Type B pancreatic cell (in vitro differentiated cells): ENCODE data around the gene PRKCE. TPM values are rescaled to one million over a fixed set of nuclear protein-coding genes. Genes with fewer than 3 reads are reported as not detected.

Experiments used
- DNase-seq: peaks from one replicate; pipeline ENCODE4 v3.0.0; 2021; ENCODE audit warnings: mixed read lengths; ENCODE audit not compliant: unreplicated experiment; ENCODE audit errors: extremely low spot score
- H3K27ac Mint-ChIP-seq: 2 replicates; pipeline ENCODE4 v1.8.0; 2021; ENCODE audit warnings: mild to moderate bottlenecking, mixed read lengths
- H3K27me3 Mint-ChIP-seq: 2 replicates; pipeline ENCODE4 v1.8.0; 2021; ENCODE audit warnings: mixed read lengths
- H3K36me3 Mint-ChIP-seq: 2 replicates; pipeline ENCODE4 v1.8.0; 2021; ENCODE audit warnings: mixed read lengths
- H3K4me1 Mint-ChIP-seq: one replicate; pipeline ENCODE4 v1.8.0; 2021; ENCODE audit warnings: mixed read lengths; ENCODE audit not compliant: unreplicated experiment
- H3K4me3 Mint-ChIP-seq: 2 replicates; pipeline ENCODE4 v1.8.0; 2021; ENCODE audit warnings: mild to moderate bottlenecking, mixed read lengths
- H3K9me3 Mint-ChIP-seq: 2 replicates; pipeline ENCODE4 v1.8.0; 2021; ENCODE audit warnings: mixed read lengths
- CTCF ChIP-seq: fragments of 200-600 bp; sonication (generic); conservative IDR thresholded peaks from 2 replicates; pipeline ENCODE4 v1.5.0; 2021; ENCODE audit warnings: antibody characterized with exemption, mild to moderate bottlenecking
- total RNA-seq: library from RNA; stranded (reverse); gene quantifications from 2 replicates; pipeline ENCODE4 v1.2.1, GENCODE V29; 2021; ENCODE audit warnings: low replicate concordance

The PRKCE gene
- total RNA-seq, 1 donor from 2014 or later = 21.2 TPM

DNA sequence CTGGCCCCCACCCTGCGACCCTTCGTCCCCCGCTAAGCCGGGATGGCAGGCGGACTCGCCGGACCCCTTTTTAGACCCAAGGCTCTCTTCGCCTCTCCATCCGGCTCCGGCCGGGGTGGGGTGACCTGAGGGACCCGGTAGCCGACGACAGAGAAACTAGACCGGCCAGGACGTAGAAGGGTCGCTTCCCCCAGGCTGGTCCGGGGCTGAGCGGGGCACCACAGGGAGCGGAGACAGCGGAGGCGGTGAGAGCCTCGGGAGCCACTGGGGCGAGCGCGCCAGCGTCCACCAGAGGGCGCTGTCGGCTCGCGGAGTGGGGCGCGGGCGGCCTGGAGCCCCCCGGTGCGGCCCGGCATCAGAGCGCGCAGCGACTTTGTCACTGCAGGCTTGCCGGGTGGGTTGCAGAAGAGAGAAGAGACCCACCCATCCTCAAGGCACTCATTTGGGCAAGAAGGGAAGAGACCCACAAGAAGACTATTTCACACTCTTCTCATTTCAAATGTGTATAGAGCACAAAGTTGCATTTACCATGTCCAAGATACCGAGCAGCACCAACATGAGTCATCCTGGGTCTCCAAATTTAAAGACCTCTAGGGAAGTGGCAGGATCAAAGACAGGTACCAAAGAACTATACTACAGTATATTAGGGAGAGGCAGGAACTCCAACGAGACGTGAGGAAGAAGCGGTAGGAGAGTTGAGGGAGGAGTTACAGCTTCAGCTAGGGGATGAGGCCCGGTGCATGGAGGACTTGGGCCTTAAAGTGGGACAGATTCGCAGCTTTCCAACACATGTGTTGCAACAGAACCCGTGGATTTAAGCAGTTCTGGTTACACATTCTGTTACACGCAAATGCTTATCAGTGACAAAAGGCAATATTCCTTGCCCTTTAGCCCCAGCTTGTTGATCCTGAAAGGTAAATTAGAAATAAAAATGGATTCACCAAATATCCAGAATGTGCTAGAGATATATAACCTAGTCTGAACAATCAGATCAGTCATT is 7.6 kb upstream of the PRKCE start:
- H3K4me3 Mint-ChIP-seq = peak overlapping the region; percentile 62
- H3K27me3 Mint-ChIP-seq = peaks cover 56% of the 10 kb centered on the region

GRCh38 chr2:45646289-45646688 is 5.2 kb upstream of the PRKCE start:
- Mint-ChIP-seq H3K4me1 (peaks cover 10% of the 10 kb centered on the region), H3K36me3 (no peaks in the 10 kb centered on the region), H3K9me3 (no peaks in the 10 kb centered on the region), H3K4me3 (no peak overlapping the region), H3K27me3 (peaks cover 43% of the 10 kb centered on the region), H3K27ac (no peak overlapping the region)
- TF ChIP-seq CTCF = no peak
- DNase-seq = no peak

More for the DNA sequence above, 7.6 kb upstream of the PRKCE start:
- H3K27ac Mint-ChIP-seq = peak overlapping the region; percentile 19
- H3K36me3 Mint-ChIP-seq = no peaks in the 10 kb centered on the region
- H3K9me3 Mint-ChIP-seq = no peaks in the 10 kb centered on the region
- H3K4me1 Mint-ChIP-seq = peaks cover 6% of the 10 kb centered on the region
- TF ChIP-seq CTCF = peak; percentile 99
- DNase-seq = peak; percentile 85

DNA sequence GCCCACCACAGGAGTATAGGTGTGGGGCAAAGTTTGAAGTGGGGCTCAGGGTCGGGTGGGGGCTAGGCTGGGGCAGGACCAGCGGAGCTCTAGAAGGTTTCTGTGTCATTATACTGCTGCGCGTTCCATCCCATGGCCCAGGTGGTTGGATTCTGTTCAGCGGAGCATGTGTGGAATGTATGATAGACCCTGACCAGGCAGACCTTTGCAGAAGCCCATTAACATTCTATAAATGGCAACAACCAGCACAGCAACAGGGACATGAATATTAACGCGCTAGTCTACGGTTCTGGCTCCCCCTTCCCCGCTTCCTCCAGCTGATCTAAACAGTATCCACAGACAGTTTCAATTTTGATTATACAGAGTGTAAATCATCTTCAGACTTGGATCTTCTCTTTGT is 4.1 kb upstream of the PRKCE start:
- peaks cover 12% of the 10 kb centered on the region for H3K4me1 Mint-ChIP-seq
- no peak overlapping the region for H3K4me3 Mint-ChIP-seq
- H3K9me3 Mint-ChIP-seq = no peaks in the 10 kb centered on the region
- H3K27ac Mint-ChIP-seq = no peak overlapping the region
- no peak for TF ChIP-seq CTCF
- peaks cover 37% of the 10 kb centered on the region for H3K27me3 Mint-ChIP-seq
- no peaks in the 10 kb centered on the region for H3K36me3 Mint-ChIP-seq
- DNase-seq = no peak

DNA sequence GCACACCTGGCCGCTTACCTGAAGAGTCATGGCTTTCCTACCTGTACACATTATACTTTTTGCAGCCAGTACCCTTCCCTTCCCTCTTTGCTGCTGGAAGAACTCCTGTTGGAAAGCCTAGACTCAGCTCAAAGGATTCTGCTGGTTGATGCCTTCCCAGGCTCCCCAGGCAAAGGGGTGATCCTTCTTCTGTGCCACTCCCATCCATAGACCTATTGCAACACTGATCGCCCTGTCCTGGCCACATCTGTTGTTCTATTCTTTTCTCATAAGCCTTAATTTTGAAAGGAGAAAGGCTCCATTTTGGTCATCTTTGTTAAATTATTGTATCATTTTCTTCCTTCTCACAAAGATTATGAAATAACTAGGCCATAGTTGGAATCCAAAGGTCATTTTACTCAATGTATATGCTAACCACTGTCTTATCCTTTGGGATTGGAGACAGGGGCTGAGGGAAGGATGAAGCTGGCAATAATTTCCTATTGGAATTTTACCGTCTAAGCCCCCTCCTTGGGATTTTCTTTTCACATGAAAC is 3.4 kb upstream of the PRKCE start:
- no peaks in the 10 kb centered on the region for H3K36me3 Mint-ChIP-seq
- no peak overlapping the region for H3K27ac Mint-ChIP-seq
- H3K9me3 Mint-ChIP-seq = no peaks in the 10 kb centered on the region
- peaks cover 19% of the 10 kb centered on the region for H3K4me1 Mint-ChIP-seq
- TF ChIP-seq CTCF = no peak
- peak overlapping the region; percentile 68 for H3K4me3 Mint-ChIP-seq
- DNase-seq = no peak
- H3K27me3 Mint-ChIP-seq = peaks cover 38% of the 10 kb centered on the region

DNA sequence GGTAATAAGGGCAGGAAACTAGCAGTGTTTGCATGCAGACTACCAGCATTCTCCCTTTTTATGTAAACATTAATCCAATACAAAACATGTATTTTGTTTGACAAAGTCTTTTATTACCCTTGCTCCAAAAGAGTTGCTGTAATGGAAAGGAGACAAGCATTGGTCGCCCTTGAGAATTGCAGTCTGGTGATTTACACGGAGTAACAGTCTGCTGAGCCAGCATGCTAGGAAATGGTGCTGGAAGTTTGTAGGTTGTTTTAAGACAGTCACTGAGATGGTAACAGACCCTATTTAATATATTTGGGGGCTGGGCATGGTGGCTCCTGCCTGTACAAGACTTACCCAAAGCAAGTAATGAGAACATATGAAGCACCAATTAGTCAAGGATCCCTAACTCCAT is 2.8 kb upstream of the PRKCE start:
- Mint-ChIP-seq H3K9me3 (no peaks in the 10 kb centered on the region), H3K4me3 (peak overlapping the region; percentile 68), H3K36me3 (peaks cover under 1% of the 10 kb centered on the region), H3K4me1 (peaks cover 21% of the 10 kb centered on the region), H3K27ac (no peak overlapping the region), H3K27me3 (peaks cover 37% of the 10 kb centered on the region)
- DNase-seq = no peak
- no peak for TF ChIP-seq CTCF
